WTC11 (cell line): ENCODE results near the gene ZSCAN4. TPM values are rescaled to one million over a fixed set of nuclear protein-coding genes. Genes with fewer than 3 reads are reported as not detected.
A peak's percentile ranks its signal among the peaks of the same experiment; 100 is the strongest.

ENCODE experiments used
- ATAC-seq: fragments of 200-7000 bp; cut with Tn5 transposase; 2 replicates; pipeline ENCODE4 v1.10.0; 2021; ENCODE audit warnings: mild to moderate bottlenecking, moderate library complexity
- CTCF ChIA-PET: fragments of 300-600 bp; sonication (Branson Sonifier 250); formaldehyde crosslinking; loops from one replicate; lab custom pipeline; 2021; ENCODE audit warnings: antibody characterized with exemption; lab: Charles Lee
- POLR2A ChIA-PET: fragments of 350-600 bp; sonication (Branson Sonifier 250); formaldehyde crosslinking; loops from one replicate; lab custom pipeline; 2021; ENCODE audit warnings: antibody characterized with exemption; lab: Charles Lee
- DNase-seq: peaks from one replicate; pipeline ENCODE4 v3.0.0; 2021; ENCODE audit warnings: low spot score
- H3K27ac Mint-ChIP-seq: 2 replicates; pipeline ENCODE4 v1.8.0; 2021; ENCODE audit warnings: mixed read lengths
- H3K27me3 Mint-ChIP-seq: 2 replicates; pipeline ENCODE4 v1.8.0; 2021; ENCODE audit warnings: low read depth, mild to moderate bottlenecking, moderate library complexity, mixed read lengths
- H3K36me3 Mint-ChIP-seq: 2 replicates; pipeline ENCODE4 v1.8.0; 2021; ENCODE audit warnings: mixed read lengths
- H3K4me1 Mint-ChIP-seq: 2 replicates; pipeline ENCODE4 v1.8.0; 2022; ENCODE audit warnings: mixed read lengths
- H3K4me3 Mint-ChIP-seq: 2 replicates; pipeline ENCODE4 v1.8.0; 2021; ENCODE audit warnings: mild to moderate bottlenecking, moderate library complexity, mixed read lengths
- H3K9me3 Mint-ChIP-seq: 2 replicates; pipeline ENCODE4 v1.8.0; 2021; ENCODE audit warnings: mixed read lengths
- CREB1 ChIP-seq: sonication (generic); formaldehyde crosslinking; IDR thresholded peaks from 2 replicates; pipeline ENCODE4 v1.8.0; 2023; ENCODE audit warnings: mild to moderate bottlenecking, missing genetic modification reagents
- EMX1 ChIP-seq: fragments of 250-450 bp; sonication (Bioruptor Pico); IDR thresholded peaks from 2 replicates; pipeline ENCODE4 v1.8.0; 2021; ENCODE audit warnings: mild to moderate bottlenecking
- ESRRA ChIP-seq: sonication (generic); formaldehyde crosslinking; IDR thresholded peaks from 2 replicates; pipeline ENCODE4 v1.8.1; 2022; ENCODE audit warnings: mild to moderate bottlenecking, missing genetic modification reagents, borderline replicate concordance
- FOXJ3 ChIP-seq: sonication (generic); formaldehyde crosslinking; IDR thresholded peaks from 2 replicates; pipeline ENCODE4 v1.9.0; 2021; ENCODE audit warnings: missing genetic modification reagents, mild to moderate bottlenecking, borderline replicate concordance
- FOXP1 ChIP-seq: sonication (generic); formaldehyde crosslinking; IDR thresholded peaks from 2 replicates; pipeline ENCODE4 v1.8.0; 2022; ENCODE audit warnings: missing genetic modification reagents, mild to moderate bottlenecking, moderate library complexity, borderline replicate concordance
- NFATC4 ChIP-seq: fragments of 250-450 bp; sonication (Bioruptor Pico); IDR thresholded peaks from 2 replicates; pipeline ENCODE4 v1.9.0; 2021; ENCODE audit warnings: mild to moderate bottlenecking
- OVOL2 ChIP-seq: fragments of 250-450 bp; sonication (Bioruptor Pico); IDR thresholded peaks from 2 replicates; pipeline ENCODE4 v1.9.0; 2021; ENCODE audit warnings: mild to moderate bottlenecking, borderline replicate concordance
- RORB ChIP-seq: fragments of 250-450 bp; sonication (Bioruptor Pico); IDR thresholded peaks from 2 replicates; pipeline ENCODE4 v1.9.0; 2021; ENCODE audit warnings: mild to moderate bottlenecking
- SMAD4 ChIP-seq: sonication (generic); formaldehyde crosslinking; IDR thresholded peaks from 2 replicates; pipeline ENCODE4 v1.8.0; 2022; ENCODE audit warnings: mild to moderate bottlenecking, missing genetic modification reagents
- TEAD1 ChIP-seq: sonication (generic); formaldehyde crosslinking; IDR thresholded peaks from 2 replicates; pipeline ENCODE4 v1.8.0; 2022; ENCODE audit warnings: mild to moderate bottlenecking, missing genetic modification reagents
- ZBTB21 ChIP-seq: sonication (generic); formaldehyde crosslinking; IDR thresholded peaks from 2 replicates; pipeline ENCODE4 v1.8.1; 2023; ENCODE audit warnings: mild to moderate bottlenecking, missing genetic modification reagents, borderline replicate concordance
- ZNF121 ChIP-seq: sonication (generic); formaldehyde crosslinking; IDR thresholded peaks from 2 replicates; pipeline ENCODE4 v1.8.0; 2023; ENCODE audit warnings: missing genetic modification reagents
- ZNF138 ChIP-seq: sonication (generic); formaldehyde crosslinking; conservative IDR thresholded peaks from 2 replicates; pipeline ENCODE4 v1.8.1; 2022; ENCODE audit warnings: mild to moderate bottlenecking, moderate library complexity, missing genetic modification reagents
- total RNA-seq: library from RNA; stranded (reverse); gene quantifications from 3 replicates; pipeline ENCODE4 v1.2.3, GENCODE V29; 2021
- TF ChIP-seq, protein P1 (sequence below): sonication (generic); formaldehyde crosslinking; IDR thresholded peaks from 2 replicates; pipeline ENCODE4 v1.8.1; 2023; ENCODE audit warnings: mild to moderate bottlenecking, moderate library complexity, missing genetic modification reagents
- TF ChIP-seq, protein P2 (sequence below): sonication (generic); formaldehyde crosslinking; IDR thresholded peaks from 2 replicates; pipeline ENCODE4 v1.8.1; 2022; ENCODE audit warnings: missing genetic modification reagents, borderline replicate concordance
- TF ChIP-seq, protein P3 (sequence below): fragments of 250-450 bp; sonication (Bioruptor Pico); IDR thresholded peaks from 2 replicates; pipeline ENCODE4 v2.1.2; 2022; ENCODE audit warnings: mild to moderate bottlenecking, moderate library complexity
- TF ChIP-seq, protein P4 (sequence below): sonication (generic); formaldehyde crosslinking; conservative IDR thresholded peaks from 2 replicates; pipeline ENCODE4 v1.8.1; 2023; ENCODE audit warnings: mild to moderate bottlenecking, low read depth, missing genetic modification reagents, moderate library complexity
- TF ChIP-seq, protein P5 (sequence below): sonication (generic); formaldehyde crosslinking; conservative IDR thresholded peaks from 2 replicates; pipeline ENCODE4 v1.8.1; 2022; ENCODE audit warnings: mild to moderate bottlenecking, missing genetic modification reagents
- TF ChIP-seq, protein P6 (sequence below): sonication (generic); formaldehyde crosslinking; IDR thresholded peaks from 2 replicates; pipeline ENCODE4 v1.8.1; 2023; ENCODE audit warnings: mild to moderate bottlenecking, missing genetic modification reagents, moderate library complexity
- TF ChIP-seq, protein P7 (sequence below): sonication (generic); formaldehyde crosslinking; IDR thresholded peaks from 2 replicates; pipeline ENCODE4 v1.8.0; 2023; ENCODE audit warnings: missing genetic modification reagents

ZSCAN4 gene
- total RNA-seq, 1 experiment from 2014 or later, result 0.13 TPM

DNA sequence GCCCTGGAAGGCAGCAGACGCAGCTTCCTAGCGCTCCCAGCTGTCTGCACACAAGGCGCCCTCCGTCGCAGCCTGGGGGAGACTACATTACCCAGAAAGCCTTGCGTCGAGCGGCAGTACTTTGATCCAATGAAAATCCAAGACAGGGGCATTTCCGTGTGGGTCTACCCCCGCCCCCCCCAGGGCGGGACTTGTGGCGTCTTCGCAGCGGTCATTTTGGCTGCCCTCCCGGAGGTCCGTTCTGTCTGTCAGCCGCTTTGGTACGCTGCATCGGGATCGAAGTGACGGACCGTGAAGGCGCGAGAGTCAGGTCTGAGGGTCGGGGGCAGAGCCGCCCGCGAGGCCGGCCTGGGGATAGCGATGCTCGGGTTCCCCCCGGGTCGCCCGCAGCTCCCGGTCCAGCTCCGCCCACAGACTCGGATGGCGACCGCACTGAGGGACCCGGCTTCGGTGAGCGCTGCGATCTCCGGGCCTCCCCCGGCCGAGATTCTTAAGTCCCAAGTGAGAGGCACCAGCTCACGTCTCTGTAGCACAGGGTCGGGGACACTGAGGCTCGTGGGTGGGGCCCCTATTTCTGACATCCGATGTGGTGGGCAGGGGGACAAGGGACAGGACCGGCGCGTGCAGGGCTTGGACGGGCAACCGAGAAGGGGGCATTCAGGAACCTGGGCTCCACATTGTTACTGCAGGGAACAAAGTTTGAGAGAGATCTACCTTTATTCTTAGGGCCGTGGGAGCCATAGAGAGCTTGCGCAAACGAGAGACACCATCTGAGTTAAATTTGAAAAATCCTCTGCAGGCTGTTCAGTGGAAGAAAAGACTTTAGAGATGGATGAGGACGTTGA lies 35.5 kb upstream of the ZSCAN4 start, which contains the start of gene ZNF211 (continued):
- TF ChIP-seq ESRRA (CRISPR knock-in tag), result no peak
- TF ChIP-seq, all 79 proteins: peak for 10

DNA sequence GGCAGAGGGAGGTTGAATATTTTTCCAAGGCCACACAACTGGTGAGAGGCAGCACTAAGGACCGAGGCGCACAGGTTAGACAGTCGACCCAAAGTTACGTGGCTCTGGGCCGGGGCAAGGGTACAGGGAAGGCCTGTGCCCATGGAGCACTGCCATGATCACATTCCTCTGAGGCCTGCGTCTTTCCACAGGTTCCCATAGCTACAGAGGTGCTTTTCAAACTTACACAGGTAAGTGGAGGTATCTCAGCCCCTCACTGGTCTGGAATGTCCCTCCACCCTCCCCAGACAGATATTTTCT lies 35.0 kb upstream of the ZSCAN4 start:
- peaks cover 4% of the 10 kb centered on the region; the same call in 1 of the 2 replicates for H3K27me3 Mint-ChIP-seq
- H3K27ac Mint-ChIP-seq, result no peak overlapping the region
- ATAC-seq (0 out of 2 replicates have a peak, but pooled peaks have one; percentile 4), DNase-seq (no peak)
- H3K4me1 Mint-ChIP-seq, result peaks cover 16% of the 10 kb centered on the region
- H3K36me3 Mint-ChIP-seq, result peaks cover 37% of the 10 kb centered on the region
- H3K4me3 Mint-ChIP-seq, result peak overlapping the region; percentile 96
- TF ChIP-seq, protein P1, sequence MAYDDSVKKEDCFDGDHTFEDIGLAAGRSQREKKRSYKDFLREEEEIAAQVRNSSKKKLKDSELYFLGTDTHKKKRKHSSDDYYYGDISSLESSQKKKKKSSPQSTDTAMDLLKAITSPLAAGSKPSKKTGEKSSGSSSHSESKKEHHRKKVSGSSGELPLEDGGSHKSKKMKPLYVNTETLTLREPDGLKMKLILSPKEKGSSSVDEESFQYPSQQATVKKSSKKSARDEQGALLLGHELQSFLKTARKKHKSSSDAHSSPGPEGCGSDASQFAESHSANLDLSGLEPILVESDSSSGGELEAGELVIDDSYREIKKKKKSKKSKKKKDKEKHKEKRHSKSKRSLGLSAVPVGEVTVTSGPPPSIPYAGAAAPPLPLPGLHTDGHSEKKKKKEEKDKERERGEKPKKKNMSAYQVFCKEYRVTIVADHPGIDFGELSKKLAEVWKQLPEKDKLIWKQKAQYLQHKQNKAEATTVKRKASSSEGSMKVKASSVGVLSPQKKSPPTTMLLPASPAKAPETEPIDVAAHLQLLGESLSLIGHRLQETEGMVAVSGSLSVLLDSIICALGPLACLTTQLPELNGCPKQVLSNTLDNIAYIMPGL (CRISPR knock-in tag), result no peak
- TF ChIP-seq CREB1 (CRISPR knock-in tag) (no peak), ZNF138 (no peak)
- CTCF ChIA-PET, result interaction anchor here (1.3 to 1.4 kb wide), 4 partner anchors 18 to 76 kb away, joined by 3 to 7 read pairs (median 6); partner anchors contain the start of genes ZNF154, ZNF416 and ZNF551
- POLR2A ChIA-PET, result interaction anchor here (1.0 to 1.8 kb wide), 2 partner anchors 31 to 48 kb away, joined by 3 to 10 read pairs; partner anchors contain the start of gene ZNF551
- H3K9me3 Mint-ChIP-seq, result peaks cover 23% of the 10 kb centered on the region

DNA sequence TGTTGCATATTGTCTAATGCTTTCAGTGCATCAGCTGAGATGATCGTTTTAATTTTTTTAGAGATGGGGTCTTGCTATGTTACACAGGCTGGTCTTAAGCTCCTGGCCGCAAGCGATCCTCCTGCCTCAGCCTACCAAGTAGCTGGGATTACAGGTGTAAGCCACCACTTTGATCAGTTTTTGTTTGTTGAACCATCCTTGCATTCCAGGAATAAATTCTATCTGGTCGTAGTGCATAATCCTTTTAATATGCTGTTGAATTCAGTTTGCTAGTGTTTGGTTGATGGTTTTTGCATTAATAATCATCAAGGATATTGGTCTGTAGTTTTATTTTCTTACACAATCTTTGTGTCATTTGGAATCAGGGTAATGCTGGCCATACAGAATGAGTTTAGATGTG lies 31.4 kb upstream of the ZSCAN4 start:
- POLR2A ChIA-PET, result no interaction called here
- Mint-ChIP-seq H3K4me1 (peaks cover 16% of the 10 kb centered on the region), H3K9me3 (peaks cover 35% of the 10 kb centered on the region), H3K27me3 (peaks cover 4% of the 10 kb centered on the region; the same call in 1 of the 2 replicates), H3K4me3 (no peak overlapping the region), H3K27ac (no peak overlapping the region), H3K36me3 (peaks cover 70% of the 10 kb centered on the region)
- no peak for ATAC-seq
- TF ChIP-seq, protein P2, sequence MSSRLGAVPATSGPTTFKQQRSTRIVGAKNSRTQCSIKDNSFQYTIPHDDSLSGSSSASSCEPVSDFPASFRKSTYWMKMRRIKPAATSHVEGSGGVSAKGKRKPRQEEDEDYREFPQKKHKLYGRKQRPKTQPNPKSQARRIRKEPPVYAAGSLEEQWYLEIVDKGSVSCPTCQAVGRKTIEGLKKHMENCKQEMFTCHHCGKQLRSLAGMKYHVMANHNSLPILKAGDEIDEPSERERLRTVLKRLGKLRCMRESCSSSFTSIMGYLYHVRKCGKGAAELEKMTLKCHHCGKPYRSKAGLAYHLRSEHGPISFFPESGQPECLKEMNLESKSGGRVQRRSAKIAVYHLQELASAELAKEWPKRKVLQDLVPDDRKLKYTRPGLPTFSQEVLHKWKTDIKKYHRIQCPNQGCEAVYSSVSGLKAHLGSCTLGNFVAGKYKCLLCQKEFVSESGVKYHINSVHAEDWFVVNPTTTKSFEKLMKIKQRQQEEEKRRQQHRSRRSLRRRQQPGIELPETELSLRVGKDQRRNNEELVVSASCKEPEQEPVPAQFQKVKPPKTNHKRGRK (CRISPR knock-in tag), result no peak
- TF ChIP-seq SMAD4 (CRISPR knock-in tag) (no peak), FOXJ3 (CRISPR knock-in tag) (no peak), FOXP1 (CRISPR knock-in tag) (no peak), ZBTB21 (CRISPR knock-in tag) (no peak), OVOL2 (no peak), EMX1 (CRISPR knock-in tag) (no peak), ZNF121 (CRISPR knock-in tag) (no peak)
- TF ChIP-seq, protein P3, sequence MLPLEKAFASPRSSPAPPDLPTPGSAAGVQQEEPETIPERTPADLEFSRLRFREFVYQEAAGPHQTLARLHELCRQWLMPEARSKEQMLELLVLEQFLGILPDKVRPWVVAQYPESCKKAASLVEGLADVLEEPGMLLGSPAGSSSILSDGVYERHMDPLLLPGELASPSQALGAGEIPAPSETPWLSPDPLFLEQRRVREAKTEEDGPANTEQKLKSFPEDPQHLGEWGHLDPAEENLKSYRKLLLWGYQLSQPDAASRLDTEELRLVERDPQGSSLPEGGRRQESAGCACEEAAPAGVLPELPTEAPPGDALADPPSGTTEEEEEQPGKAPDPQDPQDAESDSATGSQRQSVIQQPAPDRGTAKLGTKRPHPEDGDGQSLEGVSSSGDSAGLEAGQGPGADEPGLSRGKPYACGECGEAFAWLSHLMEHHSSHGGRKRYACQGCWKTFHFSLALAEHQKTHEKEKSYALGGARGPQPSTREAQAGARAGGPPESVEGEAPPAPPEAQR, result no peak
- CTCF ChIA-PET, result interaction anchor here (1.6 kb wide), 1 partner anchor 14 kb away, joined by 3 read pairs; no protein-coding TSS in a partner anchor
- no peak for DNase-seq

DNA sequence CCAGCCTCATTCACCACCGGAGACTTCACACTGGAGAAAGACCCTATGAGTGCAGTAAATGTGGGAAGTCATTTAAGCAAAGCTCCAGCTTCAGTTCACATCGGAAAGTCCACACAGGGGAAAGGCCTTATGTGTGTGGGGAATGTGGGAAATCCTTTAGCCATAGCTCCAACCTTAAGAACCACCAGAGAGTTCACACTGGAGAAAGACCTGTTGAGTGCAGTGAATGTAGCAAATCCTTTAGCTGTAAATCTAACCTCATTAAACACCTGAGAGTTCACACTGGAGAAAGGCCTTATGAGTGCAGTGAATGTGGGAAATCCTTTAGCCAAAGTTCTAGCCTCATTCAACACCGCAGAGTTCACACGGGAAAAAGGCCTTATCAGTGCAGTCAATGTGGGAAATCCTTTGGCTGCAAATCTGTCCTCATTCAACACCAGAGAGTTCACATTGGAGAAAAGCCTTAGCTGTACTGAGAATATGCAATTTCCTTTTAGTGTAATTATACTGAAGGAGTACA lies 27.0 kb upstream of the ZSCAN4 start:
- ChIA-PET POLR2A (no interaction called here), CTCF (no interaction called here)
- no peak overlapping the region for H3K4me3 Mint-ChIP-seq
- TF ChIP-seq NFATC4 (CRISPR knock-in tag), result no peak
- no peak for TF ChIP-seq CREB1 (CRISPR knock-in tag)
- TF ChIP-seq, protein P4, sequence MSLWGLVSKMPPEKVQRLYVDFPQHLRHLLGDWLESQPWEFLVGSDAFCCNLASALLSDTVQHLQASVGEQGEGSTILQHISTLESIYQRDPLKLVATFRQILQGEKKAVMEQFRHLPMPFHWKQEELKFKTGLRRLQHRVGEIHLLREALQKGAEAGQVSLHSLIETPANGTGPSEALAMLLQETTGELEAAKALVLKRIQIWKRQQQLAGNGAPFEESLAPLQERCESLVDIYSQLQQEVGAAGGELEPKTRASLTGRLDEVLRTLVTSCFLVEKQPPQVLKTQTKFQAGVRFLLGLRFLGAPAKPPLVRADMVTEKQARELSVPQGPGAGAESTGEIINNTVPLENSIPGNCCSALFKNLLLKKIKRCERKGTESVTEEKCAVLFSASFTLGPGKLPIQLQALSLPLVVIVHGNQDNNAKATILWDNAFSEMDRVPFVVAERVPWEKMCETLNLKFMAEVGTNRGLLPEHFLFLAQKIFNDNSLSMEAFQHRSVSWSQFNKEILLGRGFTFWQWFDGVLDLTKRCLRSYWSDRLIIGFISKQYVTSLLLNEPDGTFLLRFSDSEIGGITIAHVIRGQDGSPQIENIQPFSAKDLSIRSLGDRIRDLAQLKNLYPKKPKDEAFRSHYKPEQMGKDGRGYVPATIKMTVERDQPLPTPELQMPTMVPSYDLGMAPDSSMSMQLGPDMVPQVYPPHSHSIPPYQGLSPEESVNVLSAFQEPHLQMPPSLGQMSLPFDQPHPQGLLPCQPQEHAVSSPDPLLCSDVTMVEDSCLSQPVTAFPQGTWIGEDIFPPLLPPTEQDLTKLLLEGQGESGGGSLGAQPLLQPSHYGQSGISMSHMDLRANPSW, result no peak
- TF ChIP-seq, protein P5, sequence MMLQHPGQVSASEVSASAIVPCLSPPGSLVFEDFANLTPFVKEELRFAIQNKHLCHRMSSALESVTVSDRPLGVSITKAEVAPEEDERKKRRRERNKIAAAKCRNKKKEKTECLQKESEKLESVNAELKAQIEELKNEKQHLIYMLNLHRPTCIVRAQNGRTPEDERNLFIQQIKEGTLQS (CRISPR knock-in tag), result no peak
- TF ChIP-seq, protein P6, sequence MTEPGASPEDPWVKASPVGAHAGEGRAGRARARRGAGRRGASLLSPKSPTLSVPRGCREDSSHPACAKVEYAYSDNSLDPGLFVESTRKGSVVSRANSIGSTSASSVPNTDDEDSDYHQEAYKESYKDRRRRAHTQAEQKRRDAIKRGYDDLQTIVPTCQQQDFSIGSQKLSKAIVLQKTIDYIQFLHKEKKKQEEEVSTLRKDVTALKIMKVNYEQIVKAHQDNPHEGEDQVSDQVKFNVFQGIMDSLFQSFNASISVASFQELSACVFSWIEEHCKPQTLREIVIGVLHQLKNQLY (CRISPR knock-in tag), result no peak
- TF ChIP-seq TEAD1 (CRISPR knock-in tag), result no peak
- TF ChIP-seq, protein P7, sequence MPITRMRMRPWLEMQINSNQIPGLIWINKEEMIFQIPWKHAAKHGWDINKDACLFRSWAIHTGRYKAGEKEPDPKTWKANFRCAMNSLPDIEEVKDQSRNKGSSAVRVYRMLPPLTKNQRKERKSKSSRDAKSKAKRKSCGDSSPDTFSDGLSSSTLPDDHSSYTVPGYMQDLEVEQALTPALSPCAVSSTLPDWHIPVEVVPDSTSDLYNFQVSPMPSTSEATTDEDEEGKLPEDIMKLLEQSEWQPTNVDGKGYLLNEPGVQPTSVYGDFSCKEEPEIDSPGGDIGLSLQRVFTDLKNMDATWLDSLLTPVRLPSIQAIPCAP (CRISPR knock-in tag), result no peak
- TF ChIP-seq RORB, result no peak
- ATAC-seq, result no peak
- peaks cover 4% of the 10 kb centered on the region; the same call in 1 of the 2 replicates for H3K27me3 Mint-ChIP-seq
- no peaks in the 10 kb centered on the region for H3K4me1 Mint-ChIP-seq
- DNase-seq, result no peak
- no peak overlapping the region for H3K27ac Mint-ChIP-seq
- H3K9me3 Mint-ChIP-seq, result peaks cover 27% of the 10 kb centered on the region
- peaks cover 60% of the 10 kb centered on the region for H3K36me3 Mint-ChIP-seq
